ENCODE data around the gene COPB2.

DNA sequence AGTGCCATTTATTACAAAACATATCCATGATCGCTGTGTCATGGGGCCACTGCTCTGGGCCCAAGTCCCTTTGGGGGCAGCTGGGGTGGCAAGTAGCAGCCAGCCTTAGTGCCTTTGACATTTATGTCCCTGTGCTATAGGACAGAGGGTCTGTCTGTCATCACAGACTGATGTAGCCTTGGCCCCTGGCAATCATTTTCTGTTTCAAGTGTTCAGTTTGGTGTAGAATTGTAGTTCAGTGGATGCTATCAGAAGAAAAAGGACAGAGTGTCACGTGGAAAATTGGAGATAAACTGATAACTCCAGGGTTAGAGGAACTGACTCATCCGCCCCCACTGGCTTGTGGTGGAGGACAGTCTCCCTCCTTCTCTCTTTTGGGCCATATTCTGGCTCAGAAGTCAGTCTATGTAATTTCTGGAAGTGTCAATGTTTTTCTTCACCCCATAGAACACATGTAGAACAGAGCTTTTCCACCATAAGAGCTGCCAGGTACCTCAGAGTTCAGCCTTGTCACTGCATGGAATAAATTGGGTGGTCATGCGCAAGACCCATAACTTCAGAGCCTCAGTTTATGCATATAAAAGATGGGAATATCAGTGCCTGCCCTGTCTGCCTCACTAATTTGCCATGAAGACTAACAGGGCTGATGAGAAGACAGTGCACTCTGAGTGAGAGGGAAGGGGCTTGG, 50.1 kb downstream of the COPB2 start:
- TF ChIP-seq, protein P1, sequence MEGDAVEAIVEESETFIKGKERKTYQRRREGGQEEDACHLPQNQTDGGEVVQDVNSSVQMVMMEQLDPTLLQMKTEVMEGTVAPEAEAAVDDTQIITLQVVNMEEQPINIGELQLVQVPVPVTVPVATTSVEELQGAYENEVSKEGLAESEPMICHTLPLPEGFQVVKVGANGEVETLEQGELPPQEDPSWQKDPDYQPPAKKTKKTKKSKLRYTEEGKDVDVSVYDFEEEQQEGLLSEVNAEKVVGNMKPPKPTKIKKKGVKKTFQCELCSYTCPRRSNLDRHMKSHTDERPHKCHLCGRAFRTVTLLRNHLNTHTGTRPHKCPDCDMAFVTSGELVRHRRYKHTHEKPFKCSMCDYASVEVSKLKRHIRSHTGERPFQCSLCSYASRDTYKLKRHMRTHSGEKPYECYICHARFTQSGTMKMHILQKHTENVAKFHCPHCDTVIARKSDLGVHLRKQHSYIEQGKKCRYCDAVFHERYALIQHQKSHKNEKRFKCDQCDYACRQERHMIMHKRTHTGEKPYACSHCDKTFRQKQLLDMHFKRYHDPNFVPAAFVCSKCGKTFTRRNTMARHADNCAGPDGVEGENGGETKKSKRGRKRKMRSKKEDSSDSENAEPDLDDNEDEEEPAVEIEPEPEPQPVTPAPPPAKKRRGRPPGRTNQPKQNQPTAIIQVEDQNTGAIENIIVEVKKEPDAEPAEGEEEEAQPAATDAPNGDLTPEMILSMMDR (IDR thresholded peaks at IDR 0.05) = no peak
- TF ChIP-seq POLR2A (IDR thresholded peaks at IDR 0.05) = no peak

Measured in heart left ventricle (tissue), 13 donors.